ENCODE results near the gene CLEC16A.

The CLEC16A gene

DNA sequence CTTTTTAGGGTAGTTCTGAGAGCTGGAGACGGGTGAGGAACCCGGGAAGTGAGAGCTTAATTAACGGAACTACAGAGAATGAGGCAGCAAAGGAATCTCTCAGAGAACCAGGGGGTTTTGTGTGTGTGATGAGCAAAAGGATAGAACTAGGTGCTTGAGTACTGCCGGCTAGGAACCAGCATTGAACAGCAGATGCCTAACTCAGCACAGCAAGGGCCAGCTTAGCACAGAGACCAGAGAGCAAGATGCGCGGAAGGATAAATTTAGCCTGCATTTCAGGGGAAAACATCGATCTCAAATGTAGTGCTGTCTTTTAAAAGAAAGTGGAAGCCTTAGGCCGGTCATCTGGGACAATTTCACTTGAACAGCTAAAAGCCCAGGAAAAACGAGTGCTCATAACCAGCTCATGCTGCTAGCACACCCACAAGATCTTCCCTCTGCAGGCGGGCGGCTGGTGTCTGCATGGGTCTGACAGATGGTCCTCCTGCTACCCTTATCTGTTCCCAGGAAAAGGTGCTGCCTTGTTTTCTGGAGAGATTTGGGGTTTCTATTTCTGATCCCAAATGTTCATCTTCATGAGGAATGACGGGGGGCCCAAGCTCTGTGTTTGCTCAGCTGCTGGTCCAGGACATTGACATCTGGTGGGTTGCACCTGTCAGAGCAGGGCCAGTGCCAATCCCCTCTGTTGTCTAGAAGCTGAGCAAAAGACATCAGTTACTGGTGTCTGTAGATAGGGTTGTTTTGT lies 207.7 kb downstream of the CLEC16A start:
- TF ChIP-seq CTCF (IDR thresholded peaks at IDR 0.05; ENCODE audit: low read depth, low read length): no peak
- no peak overlapping the region for H3K4me3 ChIP-seq (ENCODE audit: low read depth, low read length)

DNA sequence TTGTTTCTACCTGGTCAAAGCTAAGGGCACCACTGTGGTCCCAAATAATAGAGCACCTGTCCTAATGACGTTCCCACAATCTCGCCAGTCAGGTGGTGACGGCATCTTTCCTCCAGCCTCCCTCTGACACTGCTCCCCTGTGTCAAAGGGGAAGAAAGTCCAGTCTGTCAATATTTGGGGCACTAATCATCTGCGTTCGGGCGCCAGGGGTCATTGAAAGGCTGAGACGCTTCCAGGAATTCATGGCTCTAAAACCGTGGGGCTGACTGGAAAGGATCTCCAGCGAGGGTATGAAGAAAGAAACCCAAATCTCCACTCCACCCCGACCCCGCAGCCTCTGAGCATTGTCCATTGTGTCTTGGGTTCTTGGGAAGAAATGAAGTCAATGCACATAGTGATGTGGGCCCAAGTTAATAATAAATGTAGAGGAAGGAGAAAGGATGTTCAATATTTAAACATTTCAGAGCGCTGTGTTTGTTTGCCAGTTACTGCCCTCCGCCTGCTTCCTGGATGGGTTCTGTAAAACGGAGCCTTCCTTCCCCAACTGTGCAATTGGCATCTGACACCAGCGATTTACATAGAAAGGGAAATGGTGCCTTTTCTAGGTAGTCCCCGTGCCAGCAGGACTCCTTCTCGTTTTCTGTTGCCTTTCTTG lies 208.4 kb downstream of the CLEC16A start:
- no peak for TF ChIP-seq CTCF (IDR thresholded peaks at IDR 0.05; ENCODE audit: low read depth, low read length)
- no peak overlapping the region for H3K4me3 ChIP-seq (ENCODE audit: low read depth, low read length)

- TF ChIP-seq CTCF (IDR thresholded peaks at IDR 0.05; ENCODE audit: low read depth, low read length): no peak
- H3K4me3 ChIP-seq (ENCODE audit: low read depth, low read length): no peak overlapping the region
Measured at GRCh38 chr16:11155284-11155806, 211.0 kb downstream of the CLEC16A start.

DNA sequence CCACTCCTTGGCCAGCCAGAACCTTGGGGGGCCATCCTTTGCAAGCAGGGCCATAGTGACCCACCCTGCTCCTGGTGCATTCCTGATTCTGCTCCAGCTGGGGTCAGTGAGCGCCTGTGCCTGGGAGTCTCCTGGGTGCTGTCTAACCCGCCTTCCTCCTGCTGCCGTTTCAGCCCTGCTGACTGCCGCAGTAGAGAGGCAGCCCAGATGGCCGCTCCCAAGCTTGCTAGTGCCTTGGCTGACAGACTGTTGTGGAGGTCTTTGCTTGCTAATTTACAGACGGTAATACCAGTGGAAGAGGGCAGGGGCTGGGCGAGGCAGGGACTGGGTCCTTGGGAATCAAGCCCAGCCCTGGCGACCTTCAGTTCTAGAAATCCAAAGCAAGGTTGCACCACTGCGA lies 212.0 kb downstream of the CLEC16A start:
- no peak overlapping the region for H3K4me3 ChIP-seq (ENCODE audit: low read depth, low read length)
- no peak for TF ChIP-seq CTCF (IDR thresholded peaks at IDR 0.05; ENCODE audit: low read depth, low read length)

DNA sequence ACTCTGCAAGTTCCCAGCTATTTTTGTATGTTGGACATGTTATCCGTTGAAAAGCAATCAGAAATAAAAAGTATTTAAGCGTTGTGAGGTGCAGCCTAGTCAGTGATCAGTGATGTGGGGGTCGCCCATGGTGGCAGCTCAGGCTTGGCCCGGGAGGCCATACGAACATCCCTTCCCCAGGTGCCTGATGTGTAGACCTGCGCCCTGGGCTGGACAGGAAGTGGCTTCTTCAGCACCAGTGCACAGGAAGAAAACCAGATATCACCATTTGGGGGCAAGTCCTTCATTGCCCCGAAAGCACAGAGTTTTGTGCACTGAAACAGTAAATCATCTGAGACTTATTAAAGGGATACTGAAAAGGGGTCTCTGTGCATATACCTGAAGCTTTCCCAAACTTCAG lies 212.8 kb downstream of the CLEC16A start:
- no peak for TF ChIP-seq CTCF (IDR thresholded peaks at IDR 0.05; ENCODE audit: low read depth, low read length)
- H3K4me3 ChIP-seq (ENCODE audit: low read depth, low read length): no peak overlapping the region

GRCh38 chr16:11158018-11158417 lies 213.7 kb downstream of the CLEC16A start:
- H3K4me3 ChIP-seq (ENCODE audit: low read depth, low read length): no peak overlapping the region
- no peak for TF ChIP-seq CTCF (IDR thresholded peaks at IDR 0.05; ENCODE audit: low read depth, low read length)

DNA sequence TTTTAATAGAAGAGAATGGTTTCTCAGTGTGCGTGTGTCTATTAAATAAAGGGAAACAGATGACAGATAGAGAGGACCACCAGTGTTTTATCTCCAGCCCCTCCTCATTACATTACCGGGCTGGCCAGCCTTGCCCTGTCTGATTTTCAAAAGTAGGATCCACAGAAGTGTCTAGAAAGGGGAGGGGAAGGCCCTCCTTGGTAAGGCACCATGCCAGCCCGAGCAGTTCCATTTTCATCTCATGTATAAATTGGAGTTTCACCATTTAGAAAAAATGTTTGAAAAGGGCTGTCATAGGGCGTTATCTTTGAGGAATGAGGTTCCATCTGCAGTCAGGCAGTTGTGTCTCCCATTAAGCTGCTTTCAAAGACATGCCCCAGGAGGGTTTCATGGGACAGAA lies 214.9 kb downstream of the CLEC16A start:
- TF ChIP-seq CTCF (IDR thresholded peaks at IDR 0.05; ENCODE audit: low read depth, low read length): no peak
- no peak overlapping the region for H3K4me3 ChIP-seq (ENCODE audit: low read depth, low read length)

All from WI38 (cell line).